GM10266 (cell line): ENCODE results near the gene ZG16B.
A peak's percentile ranks its signal among the peaks of the same experiment; 100 is the strongest.

Source experiments
- DNase-seq: peaks from one replicate; pipeline ENCODE4 v3.0.0; 2012; ENCODE audit errors: extremely low spot score
- CTCF ChIP-seq: IDR thresholded peaks from 2 replicates; pipeline ENCODE4 v1.5.1; 2012; ENCODE audit warnings: mild to moderate bottlenecking, low read depth; ENCODE audit not compliant: control insufficient read depth, insufficient read depth; ENCODE audit errors: missing control alignments

Gene ZG16B

GRCh38 chr16:2852003-2852730 is 22.1 kb downstream of the ZG16B start:
- TF ChIP-seq CTCF = no peak
- DNase-seq = no peak

DNA sequence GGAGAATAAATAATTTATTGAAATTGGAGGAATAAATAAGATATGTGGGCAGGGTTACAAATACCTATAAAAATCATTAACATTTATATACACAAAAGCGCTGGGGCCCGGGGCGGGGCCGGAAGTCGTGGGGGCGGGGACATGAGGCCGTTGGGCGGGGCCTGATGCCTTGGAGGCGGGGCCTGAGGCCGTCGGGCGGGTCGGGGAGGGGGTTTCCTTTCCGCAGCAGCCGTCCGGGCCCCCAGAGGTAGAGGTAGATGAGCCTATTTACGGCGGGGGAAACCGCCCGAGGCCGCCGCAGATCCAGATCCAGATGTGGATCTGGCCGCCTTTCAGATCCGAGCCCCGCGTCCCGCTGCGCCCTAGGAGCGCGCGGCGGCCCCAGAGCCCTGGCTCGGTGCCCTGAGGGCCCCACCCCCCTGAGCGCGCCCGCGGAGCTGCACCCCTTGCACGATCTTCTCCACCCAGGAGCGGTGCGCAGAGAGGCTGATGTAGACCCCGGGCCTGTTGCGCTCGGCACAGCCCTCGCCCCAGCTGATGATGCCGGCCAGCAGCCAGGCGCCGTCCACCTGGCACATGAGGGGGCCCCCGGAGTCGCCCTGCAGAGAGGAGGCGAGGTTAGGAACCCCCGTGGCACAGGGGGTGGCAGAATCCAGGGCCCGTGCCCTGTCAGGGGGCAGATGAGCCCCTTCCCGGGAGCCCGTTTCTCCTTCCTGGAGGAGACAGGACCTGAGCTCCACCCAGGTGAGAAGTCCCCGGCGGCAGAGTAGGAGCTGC is 22.8 kb downstream of the ZG16B start:
- no peak for DNase-seq
- no peak for TF ChIP-seq CTCF

DNA sequence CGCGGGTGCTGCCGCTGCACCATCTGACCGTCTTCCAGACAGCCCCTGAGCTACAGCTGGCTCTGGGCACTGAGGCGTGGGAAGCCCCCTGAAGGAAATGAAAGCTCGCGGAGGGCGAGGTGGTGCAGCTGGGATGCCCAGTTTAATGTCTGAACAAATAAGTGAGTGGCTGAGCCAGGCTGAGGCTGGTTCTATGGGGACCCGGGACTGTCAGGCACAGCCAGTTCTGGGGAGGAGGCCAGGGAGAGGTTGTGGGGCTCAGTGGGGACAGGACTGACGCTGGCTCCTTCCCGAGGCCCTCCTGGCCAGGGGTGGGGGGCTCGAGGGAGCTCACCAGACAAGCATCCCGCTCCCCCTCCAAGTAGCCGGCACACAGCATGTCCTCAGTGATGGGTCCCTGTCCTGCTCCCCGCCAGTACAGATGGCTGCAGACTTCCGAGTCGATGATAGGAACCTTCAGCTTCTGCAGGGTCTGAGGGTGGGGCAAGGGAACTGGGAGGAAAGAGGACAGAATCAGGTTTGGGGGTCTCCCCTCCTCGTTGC is 23.5 kb downstream of the ZG16B start:
- TF ChIP-seq CTCF = no peak
- no peak for DNase-seq

GRCh38 chr16:2854700-2855309 is 24.7 kb downstream of the ZG16B start:
- peak; percentile 30 for TF ChIP-seq CTCF
- peak; percentile 42 for DNase-seq

DNA sequence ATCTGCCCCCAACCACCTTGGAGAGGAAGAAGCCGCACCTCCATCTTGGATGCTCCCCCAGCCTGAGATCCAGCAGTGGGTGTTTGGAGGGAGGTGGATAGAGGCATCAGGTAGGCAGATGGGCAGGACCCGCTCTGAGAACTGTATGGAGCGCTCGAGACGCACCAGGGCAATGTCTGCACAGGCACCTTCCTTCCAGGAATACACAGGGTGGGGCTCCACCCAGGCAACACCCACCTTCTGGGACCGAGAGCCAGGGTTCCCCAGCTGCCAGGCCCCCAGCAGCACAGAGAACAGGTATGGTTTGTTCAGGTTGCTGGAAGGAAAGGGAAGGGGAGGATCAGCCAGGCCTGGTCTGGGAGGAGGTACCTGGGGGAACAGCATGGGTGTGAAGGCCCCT is 25.4 kb downstream of the ZG16B start:
- no peak for TF ChIP-seq CTCF
- DNase-seq = peak; percentile 28

DNA sequence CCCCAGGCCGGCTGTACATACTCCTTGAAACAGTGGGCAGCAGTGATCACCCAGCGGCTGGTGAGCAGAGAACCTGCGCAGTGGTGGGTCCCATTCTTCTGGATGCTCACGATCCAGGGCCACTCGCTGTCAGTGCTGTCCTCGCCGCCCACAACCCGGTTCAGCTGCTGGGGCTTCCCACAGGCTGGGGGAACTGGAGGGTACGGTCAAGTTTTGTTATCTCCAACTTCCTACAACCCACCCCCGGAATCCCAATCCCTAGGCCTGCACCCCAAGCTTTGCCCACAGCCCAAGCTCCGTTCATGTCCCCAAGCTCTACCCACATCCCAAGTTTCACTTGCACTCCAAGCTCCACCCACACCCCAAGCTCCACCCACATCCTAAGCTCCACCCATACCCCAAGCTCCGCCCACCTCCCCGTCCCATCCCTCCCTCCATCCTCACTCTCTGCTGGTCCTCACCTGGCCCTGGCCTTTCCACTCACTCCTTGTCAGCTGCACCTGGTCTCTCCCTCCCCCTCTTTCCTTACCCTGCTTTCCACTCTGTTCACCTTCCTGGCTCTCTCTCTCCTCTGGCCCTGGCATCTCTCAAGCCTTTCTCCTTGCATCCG is 26.1 kb downstream of the ZG16B start:
- DNase-seq = no peak
- no peak for TF ChIP-seq CTCF
